H1 (cell line): Measurements from ENCODE around the gene PPP2R1A. TPM values are rescaled to one million over a fixed set of nuclear protein-coding genes. Genes with fewer than 3 reads are reported as not detected.

Experiments
- CTCF ChIA-PET: fragments of 300-600 bp; sonication (Branson Sonifier 250); formaldehyde crosslinking; loops from one replicate; lab custom pipeline; 2021; ENCODE audit not compliant: partially characterized antibody; lab: Charles Lee
- POLR2A ChIA-PET: fragments of 300-600 bp; sonication (Branson Sonifier 250); formaldehyde crosslinking; loops from one replicate; lab custom pipeline; 2021; ENCODE audit warnings: inconsistent platforms; ENCODE audit not compliant: partially characterized antibody; lab: Charles Lee
- DNase-seq, 2 experiments: peaks; one replicate each; pipeline versions ENCODE4 v3.0.0 to v3.0.0-alpha.2; 2010 to 2022; ENCODE audit warnings: low spot score in 2 of 2, low read depth in 1 of 2, mixed read lengths in 1 of 2
- FAIRE-seq: peaks from 2 replicates; lab custom pipeline; 2011; peaks lifted over from hg19 to GRCh38; lab: Jason Lieb, UNC
- H2AFZ ChIP-seq: 2 replicates; pipeline ENCODE4 v1.8.1; 2012; ENCODE audit warnings: low read length, inconsistent platforms
- H2AK5ac ChIP-seq: 2 replicates; pipeline ENCODE4 v1.6.1; 2013; ENCODE audit warnings: low read depth, low read length
- H2BK120ac ChIP-seq: replicated peaks from 2 replicates; pipeline ENCODE3; 2013; ENCODE audit warnings: low read depth, low read length, inconsistent platforms
- H2BK12ac ChIP-seq: 2 replicates; pipeline ENCODE4 v1.6.1; 2013; ENCODE audit warnings: low read depth, low read length
- H2BK15ac ChIP-seq: 2 replicates; pipeline ENCODE4 v1.6.1; 2013; ENCODE audit warnings: low read length
- H2BK20ac ChIP-seq: 2 replicates; pipeline ENCODE4 v1.6.1; 2013; ENCODE audit warnings: low read length
- H2BK5ac ChIP-seq: 2 replicates; pipeline ENCODE4 v1.6.1; 2013; ENCODE audit warnings: low read depth, low read length
- H3K14ac ChIP-seq: 2 replicates; pipeline ENCODE4 v1.6.1; 2013; ENCODE audit warnings: inconsistent platforms; ENCODE audit not compliant: insufficient read length
- H3K18ac ChIP-seq: 2 replicates; pipeline ENCODE4 v1.6.1; 2013; ENCODE audit warnings: low read length; ENCODE audit errors: extremely low read depth
- H3K23ac ChIP-seq: 2 replicates; pipeline ENCODE4 v1.6.1; 2013; ENCODE audit warnings: inconsistent platforms; ENCODE audit not compliant: insufficient read length
- H3K23me2 ChIP-seq: 2 replicates; pipeline ENCODE4 v1.6.1; 2013; ENCODE audit warnings: low read depth, low read length
- H3K27ac ChIP-seq: 2 replicates; pipeline ENCODE4 v1.6.1; 2011; ENCODE audit warnings: low read depth, low read length, inconsistent platforms
- H3K27me3 ChIP-seq, 4 experiments: replicated peaks in 1 of 4; 1 replicate in 1 of 4; 2 replicates in 3 of 4; pipeline versions ENCODE4 v1.6.1 to v1.8.1; 2011 to 2013; ENCODE audit warnings: low read length in 3 of 4, mild to moderate bottlenecking in 3 of 4, inconsistent platforms in 2 of 4, mixed read lengths in 2 of 4, moderate library complexity in 1 of 4; ENCODE audit not compliant: control insufficient read depth in 3 of 4, insufficient read depth in 3 of 4; ENCODE audit errors: extremely low read depth in 1 of 4
- H3K36me3 ChIP-seq, 4 experiments: 2 replicates each; pipeline versions ENCODE4 v1.6.1 to v1.8.1; 2011 to 2013; ENCODE audit warnings: mild to moderate bottlenecking in 4 of 4, low read length in 3 of 4, moderate library complexity in 2 of 4, control low read depth in 1 of 4, inconsistent platforms in 1 of 4; ENCODE audit not compliant: insufficient read depth in 4 of 4, control insufficient read depth in 2 of 4
- H3K4ac ChIP-seq: replicated peaks from 2 replicates; pipeline ENCODE3; 2013; ENCODE audit warnings: low read length, low read depth, mixed read lengths, inconsistent platforms; ENCODE audit not compliant: insufficient read length
- H3K4me1 ChIP-seq, 4 experiments: replicated peaks in 1 of 4; 1 replicate in 1 of 4; 2 replicates in 3 of 4; pipeline versions ENCODE4 v1.6.1 to v1.8.1; 2011 to 2013; ENCODE audit warnings: low read length in 3 of 4, inconsistent platforms in 2 of 4, mixed read lengths in 1 of 4; ENCODE audit not compliant: insufficient read depth in 4 of 4, control insufficient read depth in 3 of 4
- H3K4me2 ChIP-seq, 2 experiments: 2 replicates each; pipeline versions ENCODE4 v1.6.1 to v1.8.1; 2011 to 2013; ENCODE audit warnings: low read depth in 2 of 2, low read length in 2 of 2, control low read depth in 1 of 2, inconsistent platforms in 1 of 2, mild to moderate bottlenecking in 1 of 2; ENCODE audit not compliant: insufficient read depth in 1 of 2
- H3K4me3 ChIP-seq, 4 experiments: fragments of 200-600, 300-600 bp in 1 of 4; sonication (generic), shearing (Covaris generic), sonication (Bioruptor Twin) in 1 of 4; 2 replicates each; pipeline versions ENCODE4 v1.5.1 to v1.8.1; 2011 to 2016; ENCODE audit warnings: low read length in 4 of 4, low read depth in 3 of 4, control low read depth in 2 of 4, inconsistent platforms in 2 of 4, mild to moderate bottlenecking in 2 of 4, mixed read lengths in 1 of 4, moderate library complexity in 1 of 4; ENCODE audit not compliant: insufficient read depth in 2 of 4; ENCODE audit errors: extremely low read depth in 1 of 4
- H3K56ac ChIP-seq: replicated peaks from 2 replicates; pipeline ENCODE3; 2013; ENCODE audit warnings: low read depth, mild to moderate bottlenecking, mixed read lengths, low read length, inconsistent platforms; ENCODE audit not compliant: insufficient read length
- H3K79me1 ChIP-seq: 2 replicates; pipeline ENCODE4 v1.6.1; 2013; ENCODE audit warnings: low read depth, low read length, control low read depth
- H3K79me2 ChIP-seq, 2 experiments: 2 replicates each; pipeline versions ENCODE4 v1.6.1 to v1.8.1; 2012 to 2013; ENCODE audit warnings: low read length in 2 of 2, mild to moderate bottlenecking in 2 of 2, inconsistent platforms in 1 of 2; ENCODE audit not compliant: insufficient read depth in 2 of 2, control insufficient read depth in 1 of 2
- H3K9ac ChIP-seq, 4 experiments: replicated peaks in 1 of 4; 1 replicate in 1 of 4; 2 replicates in 3 of 4; pipeline versions ENCODE4 v1.6.1 to v1.8.1; 2011 to 2013; ENCODE audit warnings: low read depth in 3 of 4, low read length in 3 of 4, control low read depth in 2 of 4, mild to moderate bottlenecking in 2 of 4, moderate library complexity in 2 of 4, inconsistent platforms in 1 of 4; ENCODE audit errors: extremely low read depth in 1 of 4
- H3K9me3 ChIP-seq, 2 experiments: 2 replicates each; pipeline versions ENCODE4 v1.6.1 to v1.8.1; 2012 to 2013; ENCODE audit warnings: mild to moderate bottlenecking in 2 of 2, moderate library complexity in 2 of 2, control low read depth in 1 of 2, inconsistent platforms in 1 of 2, low read depth in 1 of 2, low read length in 1 of 2, mixed read lengths in 1 of 2; ENCODE audit not compliant: insufficient read depth in 2 of 2
- H4K20me1 ChIP-seq, 2 experiments: replicated peaks in 1 of 2; 2 replicates each; pipeline versions ENCODE3 to v1.8.1; 2011 to 2013; ENCODE audit warnings: inconsistent platforms in 2 of 2, low read length in 2 of 2, mild to moderate bottlenecking in 1 of 2; ENCODE audit not compliant: insufficient read depth in 2 of 2, control insufficient read depth in 1 of 2
- H4K5ac ChIP-seq: 2 replicates; pipeline ENCODE4 v1.6.1; 2013; ENCODE audit warnings: low read length, low read depth, mixed read lengths, inconsistent platforms; ENCODE audit not compliant: insufficient read length
- H4K8ac ChIP-seq: 2 replicates; pipeline ENCODE4 v1.8.0; 2013; ENCODE audit warnings: mild to moderate bottlenecking, moderate library complexity, low read length, inconsistent platforms; ENCODE audit not compliant: insufficient read depth; ENCODE audit errors: extremely low read depth
- H4K91ac ChIP-seq: replicated peaks from 2 replicates; pipeline ENCODE3; 2013; ENCODE audit warnings: low read length, mixed read lengths, inconsistent platforms; ENCODE audit not compliant: insufficient read length
- EP300 ChIP-seq, 2 experiments: IDR thresholded peaks; 1 replicate in 1 of 2; 2 replicates in 1 of 2; pipeline ENCODE4 v1.6.1; 2011 to 2012; ENCODE audit warnings: low read depth in 2 of 2, low read length in 2 of 2, mild to moderate bottlenecking in 2 of 2, borderline replicate concordance in 1 of 2, inconsistent platforms in 1 of 2, moderate library complexity in 1 of 2
- SAP30 ChIP-seq: fragments of 300-600 bp; sonication (generic); IDR thresholded peaks from 2 replicates; pipeline ENCODE4 v1.7.1; 2012; ENCODE audit warnings: low read length, moderate library complexity, mild to moderate bottlenecking, inconsistent platforms; ENCODE audit not compliant: insufficient read depth, insufficient replicate concordance
- WGBS, 2 experiments: shearing (Covaris generic) in 1 of 2; methylation state at CpG; one replicate each; pipeline versions ENCODE4 v1.1.6 to v1.1.7; 2013 to 2015; ENCODE audit warnings: low lambda C conversion rate in 2 of 2, mixed read lengths in 2 of 2, inconsistent platforms in 1 of 2, low coverage in 1 of 2, missing lambda C conversion rate in 1 of 2; ENCODE audit not compliant: insufficient replicate concordance in 2 of 2, insufficient coverage in 1 of 2, insufficient read length in 1 of 2; ENCODE audit errors: extremely low coverage in 1 of 2, missing lambda C conversion rate in 1 of 2; 5-methylcytosine and 5-hydroxymethylcytosine counted together
- polyA plus RNA-seq, 7 experiments: library from polyadenylated mRNA; depleted of rRNA in 3 of 7; stranded (reverse) in 5 of 7; unstranded in 2 of 7; fragments of >200 nt in 5 of 7; fragments of 200-250 nt in 2 of 7; gene quantifications; 1 replicate in 5 of 7; 2 replicates in 1 of 7; 4 replicates in 1 of 7; pipeline versions ENCODE4 v1.2.1 to v1.2.3, GENCODE V29; 2011 to 2013; ENCODE audit warnings: missing spikeins in 2 of 7, mixed read lengths in 2 of 7
- total RNA-seq: library from RNA; stranded (reverse); fragmentation: NEBNext Ultra II Directional; extraction: Animal tissue kit (Norgen Biotek cat#: 25700); gene quantifications from 2 replicates; pipeline ENCODE4 v1.2.1, GENCODE V29; 2021

The PPP2R1A gene
- total and polyA plus RNA-seq, 2 of the 8 experiments (the other 6 are each of a cell fraction or from before 2014, with no cell fraction given) = 380 to 382 TPM

DNA sequence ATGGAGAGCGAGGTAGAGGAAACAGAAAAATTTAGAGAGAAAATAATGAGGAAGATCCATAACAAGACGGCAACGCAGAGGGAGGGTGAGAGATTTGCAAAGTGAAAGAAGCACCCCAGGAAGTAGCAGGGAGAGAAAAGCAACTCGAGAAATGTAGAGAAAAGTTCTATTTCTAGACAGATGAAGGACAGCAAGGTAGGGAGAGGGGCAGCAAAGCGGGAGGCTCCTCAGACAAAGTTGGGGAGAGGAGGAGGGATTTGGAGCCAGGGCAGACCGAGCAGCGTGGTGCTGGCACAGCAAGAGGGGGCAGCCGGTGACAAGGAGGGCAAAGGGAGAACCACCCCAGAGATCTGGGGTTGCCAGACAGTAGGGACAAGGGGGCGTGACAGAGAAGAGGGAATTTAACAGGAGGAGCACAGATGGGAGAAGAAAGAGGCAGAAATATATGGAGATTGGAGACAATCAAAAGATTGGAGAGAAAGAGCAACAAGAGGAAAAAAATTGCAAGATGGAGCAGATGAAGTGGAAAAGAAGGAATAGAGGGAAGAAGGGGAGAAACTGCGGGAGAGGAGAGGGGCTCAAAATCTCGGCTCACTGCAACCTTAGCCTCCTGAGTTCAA, 80.5 kb downstream of the PPP2R1A start:
- H4K91ac ChIP-seq = no peak overlapping the region
- H4K5ac ChIP-seq = no peak overlapping the region
- 30% methylated on average over 11 of the region's 11 CpGs; no CpG with 5 or more reads in 1 of the 2 experiments for WGBS, 2 experiments
- H2BK5ac ChIP-seq = peak overlapping the region; percentile 98
- H3K4me2 ChIP-seq = peak overlapping the region; percentile 81 to 99
- peaks cover 2 to 11% of the 10 kb centered on the region in 2 experiments for H4K20me1 ChIP-seq
- H3K79me2 ChIP-seq = peaks cover 27 to 58% of the 10 kb centered on the region in 2 experiments
- H2BK12ac ChIP-seq = no peak overlapping the region
- no peak for FAIRE-seq
- peak overlapping the region; percentile 87 for H3K4ac ChIP-seq
- H3K79me1 ChIP-seq = peaks cover 16% of the 10 kb centered on the region
- no peak overlapping the region for H2BK15ac ChIP-seq
- no peaks in the 10 kb centered on the region for H3K27me3 ChIP-seq
- H4K8ac ChIP-seq = no peak overlapping the region
- TF ChIP-seq SAP30 (peak; percentile 34), EP300 (IDR thresholded peaks at IDR 0.05; ENCODE audit: borderline replicate concordance in 1 of 2, low read depth in 2 of 2, low read length in 2 of 2) (no peak)
- peak overlapping the region; percentile 89 for H3K56ac ChIP-seq
- peak overlapping the region; percentile 96 to 100 (median 98) for H3K9ac ChIP-seq
- H3K23me2 ChIP-seq = peaks cover 5% of the 10 kb centered on the region
- H2BK120ac ChIP-seq = no peak overlapping the region
- no peak overlapping the region for H2BK20ac ChIP-seq
- H3K18ac ChIP-seq = peak overlapping the region; percentile 87
- H3K36me3 ChIP-seq = peaks cover 0 to 27% (median 5%) of the 10 kb centered on the region in 4 experiments; a peak in 5 of 8 replicates
- ChIA-PET CTCF (no interaction called here), POLR2A (no interaction called here)
- H3K27ac ChIP-seq = peak overlapping the region; percentile 93; the same call in 1 of the 2 replicates
- H2AK5ac ChIP-seq = peak overlapping the region; percentile 20; the same call in 1 of the 2 replicates
- H3K4me1 ChIP-seq = no peaks in the 10 kb centered on the region; a peak in 3 of 7 replicates
- peak overlapping the region; percentile 89 to 100 (median 98) for H3K4me3 ChIP-seq
- DNase-seq = peak in 1 of 2 experiments; percentile 47
- no peaks in the 10 kb centered on the region for H3K9me3 ChIP-seq
- H2AFZ ChIP-seq = no peak overlapping the region
- H3K14ac ChIP-seq = no peak overlapping the region
- H3K23ac ChIP-seq = no peak overlapping the region
